SJCRH30 (cell line): ENCODE data around the gene LPAR5. TPM values are rescaled to one million over a fixed set of nuclear protein-coding genes. Genes with fewer than 3 reads are reported as not detected.

Experiments used
- DNase-seq, 2 experiments: peaks; one replicate each; pipeline ENCODE4 v3.0.0-alpha.2; 2015 to 2020
- H3K27ac ChIP-seq: fragments of 250-450 bp; sonication (Bioruptor Pico); 2 replicates; pipeline ENCODE4 v1.5.1; 2020; ENCODE audit warnings: mild to moderate bottlenecking, moderate library complexity
- H3K27me3 ChIP-seq: fragments of 250-450 bp; sonication (Bioruptor Pico); 2 replicates; pipeline ENCODE4 v1.5.1; 2020; ENCODE audit warnings: mild to moderate bottlenecking, moderate library complexity
- H3K36me3 ChIP-seq: fragments of 250-450 bp; sonication (Bioruptor Pico); 2 replicates; pipeline ENCODE4 v1.5.1; 2020; ENCODE audit warnings: mild to moderate bottlenecking, moderate library complexity
- H3K4me1 ChIP-seq: fragments of 250-450 bp; sonication (Bioruptor Pico); 2 replicates; pipeline ENCODE4 v1.5.1; 2020; ENCODE audit warnings: mild to moderate bottlenecking, moderate library complexity
- H3K4me3 ChIP-seq: fragments of 250-450 bp; sonication (Bioruptor Pico); 2 replicates; pipeline ENCODE4 v1.5.1; 2020; ENCODE audit warnings: mild to moderate bottlenecking, moderate library complexity
- H3K9me3 ChIP-seq: fragments of 250-450 bp; sonication (Bioruptor Pico); replicated peaks from 2 replicates; pipeline ENCODE4 v1.5.1; 2020; ENCODE audit warnings: mild to moderate bottlenecking, moderate library complexity
- total RNA-seq: library from RNA; depleted of rRNA; stranded (reverse); fragments of >200 nt; shearing (Covaris generic); gene quantifications from 2 replicates; pipeline ENCODE4 v1.2.3, GENCODE V29; 2014

Gene LPAR5
- total RNA-seq, 1 experiment from 2014 or later: not detected

- no peaks in the 10 kb centered on the region for H3K4me1 ChIP-seq
- H3K27ac ChIP-seq: no peak overlapping the region
- H3K4me3 ChIP-seq: no peak overlapping the region
Measured at GRCh38 chr12:6646276-6647082, 10.7 kb upstream of the LPAR5 start.

GRCh38 chr12:6644903-6645302 lies 9.1 kb upstream of the LPAR5 start:
- no peak for DNase-seq
- Histone ChIP-seq H3K27ac (no peak overlapping the region), H3K9me3 (peaks cover 5% of the 10 kb centered on the region; the same call in 1 of the 2 replicates), H3K4me3 (no peak overlapping the region), H3K36me3 (peaks cover 11% of the 10 kb centered on the region), H3K27me3 (no peaks in the 10 kb centered on the region), H3K4me1 (no peaks in the 10 kb centered on the region)

More at GRCh38 chr12:6646276-6647082, 10.7 kb upstream of the LPAR5 start:
- peaks cover 11% of the 10 kb centered on the region for H3K36me3 ChIP-seq
- no peaks in the 10 kb centered on the region for H3K27me3 ChIP-seq
- H3K9me3 ChIP-seq: peaks cover 5% of the 10 kb centered on the region; the same call in 1 of the 2 replicates
- DNase-seq: no peak

- Histone ChIP-seq H3K36me3 (peaks cover 11% of the 10 kb centered on the region), H3K4me1 (no peaks in the 10 kb centered on the region), H3K4me3 (no peak overlapping the region), H3K27me3 (no peaks in the 10 kb centered on the region), H3K9me3 (peaks cover 5% of the 10 kb centered on the region; the same call in 1 of the 2 replicates), H3K27ac (no peak overlapping the region)
- no peak for DNase-seq
Measured at GRCh38 chr12:6644257-6644596, 8.5 kb upstream of the LPAR5 start.

- DNase-seq: no peak
- Histone ChIP-seq H3K9me3 (peaks cover 5% of the 10 kb centered on the region; the same call in 1 of the 2 replicates), H3K36me3 (peaks cover 11% of the 10 kb centered on the region), H3K27me3 (no peaks in the 10 kb centered on the region), H3K4me1 (no peaks in the 10 kb centered on the region), H3K4me3 (no peak overlapping the region), H3K27ac (no peak overlapping the region)
Measured at GRCh38 chr12:6643569-6644256, 8.0 kb upstream of the LPAR5 start.

- peaks cover 5% of the 10 kb centered on the region; the same call in 1 of the 2 replicates for H3K9me3 ChIP-seq
- H3K4me1 ChIP-seq: no peaks in the 10 kb centered on the region
- DNase-seq: no peak
- H3K4me3 ChIP-seq: no peak overlapping the region
- no peaks in the 10 kb centered on the region for H3K36me3 ChIP-seq
- H3K27ac ChIP-seq: no peak overlapping the region
- no peaks in the 10 kb centered on the region for H3K27me3 ChIP-seq
Measured at GRCh38 chr12:6641131-6641530, 5.4 kb upstream of the LPAR5 start.

GRCh38 chr12:6640497-6640896 lies 4.7 kb upstream of the LPAR5 start:
- Histone ChIP-seq H3K36me3 (no peaks in the 10 kb centered on the region), H3K9me3 (peaks cover 5% of the 10 kb centered on the region; the same call in 1 of the 2 replicates), H3K27me3 (no peaks in the 10 kb centered on the region), H3K4me3 (no peak overlapping the region), H3K27ac (no peak overlapping the region), H3K4me1 (no peaks in the 10 kb centered on the region)
- no peak for DNase-seq

GRCh38 chr12:6639151-6639801 lies 3.5 kb upstream of the LPAR5 start:
- Histone ChIP-seq H3K27ac (no peak overlapping the region), H3K9me3 (peaks cover 5% of the 10 kb centered on the region; the same call in 1 of the 2 replicates), H3K36me3 (no peaks in the 10 kb centered on the region), H3K27me3 (no peaks in the 10 kb centered on the region), H3K4me3 (no peak overlapping the region), H3K4me1 (no peaks in the 10 kb centered on the region)
- no peak for DNase-seq

- Histone ChIP-seq H3K27me3 (no peaks in the 10 kb centered on the region), H3K4me1 (no peaks in the 10 kb centered on the region), H3K36me3 (no peaks in the 10 kb centered on the region), H3K4me3 (no peak overlapping the region), H3K27ac (no peak overlapping the region), H3K9me3 (no peaks in the 10 kb centered on the region)
- no peak for DNase-seq
Measured at GRCh38 chr12:6638305-6638704, 2.5 kb upstream of the LPAR5 start.

- no peak overlapping the region for H3K27ac ChIP-seq
- H3K27me3 ChIP-seq: no peaks in the 10 kb centered on the region
- H3K4me3 ChIP-seq: no peak overlapping the region
- DNase-seq: no peak
- no peaks in the 10 kb centered on the region; the same call in 1 of the 2 replicates for H3K4me1 ChIP-seq
- H3K9me3 ChIP-seq: no peaks in the 10 kb centered on the region
- H3K36me3 ChIP-seq: no peaks in the 10 kb centered on the region
Measured at GRCh38 chr12:6635375-6635855, 344 bp downstream of the LPAR5 start.

- peak; percentile 19 to 34 for DNase-seq
- Histone ChIP-seq H3K27me3 (no peaks in the 10 kb centered on the region), H3K9me3 (no peaks in the 10 kb centered on the region), H3K4me1 (no peaks in the 10 kb centered on the region; the same call in 1 of the 2 replicates), H3K4me3 (no peak overlapping the region), H3K27ac (no peak overlapping the region), H3K36me3 (no peaks in the 10 kb centered on the region)
Measured at GRCh38 chr12:6632026-6632983, 3.5 kb downstream of the LPAR5 start.

- Histone ChIP-seq H3K27ac (no peak overlapping the region), H3K9me3 (no peaks in the 10 kb centered on the region), H3K36me3 (no peaks in the 10 kb centered on the region), H3K27me3 (no peaks in the 10 kb centered on the region), H3K4me3 (no peak overlapping the region), H3K4me1 (no peaks in the 10 kb centered on the region; the same call in 1 of the 2 replicates)
- DNase-seq: no peak
Measured at GRCh38 chr12:6631549-6631961, 4.2 kb downstream of the LPAR5 start.

- H3K27me3 ChIP-seq: no peaks in the 10 kb centered on the region; the same call in 1 of the 2 replicates
- no peaks in the 10 kb centered on the region; the same call in 1 of the 2 replicates for H3K4me1 ChIP-seq
- no peaks in the 10 kb centered on the region for H3K9me3 ChIP-seq
- H3K4me3 ChIP-seq: no peak overlapping the region
- H3K27ac ChIP-seq: no peak overlapping the region
- H3K36me3 ChIP-seq: no peaks in the 10 kb centered on the region
- peak in 1 of 2 experiments; percentile 36 for DNase-seq
Measured at GRCh38 chr12:6630736-6631135, 5.0 kb downstream of the LPAR5 start.

GRCh38 chr12:6627616-6628015 lies 8.1 kb downstream of the LPAR5 start:
- Histone ChIP-seq H3K27me3 (no peaks in the 10 kb centered on the region; the same call in 1 of the 2 replicates), H3K4me1 (no peaks in the 10 kb centered on the region), H3K36me3 (no peaks in the 10 kb centered on the region), H3K27ac (no peak overlapping the region), H3K9me3 (no peaks in the 10 kb centered on the region), H3K4me3 (no peak overlapping the region)
- no peak for DNase-seq
